ENCODE data around the gene OSBPL10.
"Not testable (repeated sequence)": the region's sequence is repeated elsewhere in the genome, so short reads cannot be mapped to it uniquely, and the experiment has no call there.

Gene OSBPL10

GRCh38 chr3:31981206-31982181 lies at the start of gene OSBPL10, which contains the start of gene ZNF860:
TSS of gene OSBPL10 (minus strand) at chr3:31981262. CDS start at chr3:31981179, 83 bp downstream.
TSS of gene ZNF860 (plus strand) at chr3:31981750. CDS start at chr3:31989080, 7,330 bp downstream.
- peak; percentile 58 for DNase-seq (ENCODE audit: low spot score)

DNA sequence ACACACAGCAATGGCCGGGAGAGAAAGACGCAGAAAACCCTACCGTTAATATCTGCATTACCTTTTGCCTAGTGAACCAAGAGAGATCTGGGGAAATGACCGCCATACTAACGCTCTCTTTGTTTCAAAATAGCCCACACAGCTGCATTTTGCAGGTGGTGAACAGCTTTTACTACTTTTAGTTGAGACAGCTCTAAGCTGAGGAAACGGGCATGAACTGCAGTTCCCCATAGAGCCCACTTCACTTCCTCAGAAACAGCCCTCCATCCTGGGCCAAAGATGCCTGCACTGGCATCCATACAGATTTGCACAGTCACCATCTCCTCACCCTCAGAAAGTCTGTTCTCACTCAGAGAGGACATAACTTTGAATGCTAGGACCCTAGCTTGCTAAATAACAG lies 45.5 kb upstream of the OSBPL10 start:
- no peak for DNase-seq (ENCODE audit: low spot score)

DNA sequence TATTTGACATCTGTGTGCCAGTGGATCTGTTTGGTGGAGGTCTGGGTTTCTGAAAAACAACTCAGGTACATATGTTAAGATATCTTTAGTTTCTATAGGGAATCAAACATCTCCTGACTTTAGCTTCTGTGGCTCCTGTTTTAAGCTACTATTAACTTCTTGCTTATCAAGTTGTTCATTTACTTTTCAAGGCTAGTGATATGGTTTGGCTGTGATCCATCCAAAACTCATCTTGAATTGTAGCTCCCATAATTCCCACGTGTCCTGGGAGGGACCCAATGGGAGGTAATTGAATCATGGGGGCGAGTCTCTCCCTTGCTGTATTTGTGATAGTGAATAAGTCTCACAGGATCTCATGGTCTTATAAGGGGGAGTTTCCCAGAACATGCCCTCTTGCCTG lies 41.9 kb upstream of the OSBPL10 start:
- no peak for DNase-seq (ENCODE audit: low spot score)

GRCh38 chr3:32021748-32022147 lies 40.7 kb upstream of the OSBPL10 start:
- DNase-seq (ENCODE audit: low spot score) = no peak

GRCh38 chr3:32021155-32021554 lies 40.1 kb upstream of the OSBPL10 start:
- DNase-seq (ENCODE audit: low spot score) = no peak

DNA sequence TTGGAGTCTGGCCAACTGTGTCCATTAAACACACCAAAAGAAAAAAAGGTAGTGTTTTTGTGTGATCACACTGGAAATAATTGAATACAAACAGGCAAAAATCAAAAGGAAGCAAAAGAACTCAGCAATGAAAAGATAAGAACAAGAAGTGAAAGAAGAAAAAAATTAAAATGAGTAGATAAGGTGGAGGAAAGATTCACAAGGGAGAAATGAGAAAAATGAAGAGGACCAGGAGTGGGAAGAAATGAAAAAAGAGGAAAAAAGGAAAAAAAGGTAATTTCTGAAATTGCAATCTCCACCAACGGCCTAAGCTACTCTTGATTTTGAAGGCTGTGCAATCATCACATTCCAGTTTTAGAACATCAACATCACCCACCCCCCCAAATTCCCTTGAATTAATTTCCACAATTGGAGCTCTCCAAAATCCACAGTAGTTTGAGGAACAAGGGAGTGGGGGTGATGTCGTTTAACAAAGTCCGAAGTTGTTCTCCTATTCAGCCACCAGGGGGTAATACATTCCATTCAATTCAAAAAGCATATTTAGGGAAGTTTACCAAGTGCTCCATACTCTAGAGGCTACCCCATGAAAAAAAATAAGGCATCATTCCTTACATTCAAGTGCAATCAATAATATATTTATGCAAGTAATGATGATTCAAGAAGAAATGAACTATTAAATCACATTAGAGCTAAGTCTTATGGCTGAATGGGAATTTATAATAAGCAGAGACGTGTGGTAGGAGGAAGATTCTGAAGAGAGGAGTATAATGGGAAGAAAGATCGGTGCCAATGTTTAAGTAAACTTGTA lies 37.9 kb upstream of the OSBPL10 start:
- peak; percentile 68 for DNase-seq (ENCODE audit: low spot score)

DNA sequence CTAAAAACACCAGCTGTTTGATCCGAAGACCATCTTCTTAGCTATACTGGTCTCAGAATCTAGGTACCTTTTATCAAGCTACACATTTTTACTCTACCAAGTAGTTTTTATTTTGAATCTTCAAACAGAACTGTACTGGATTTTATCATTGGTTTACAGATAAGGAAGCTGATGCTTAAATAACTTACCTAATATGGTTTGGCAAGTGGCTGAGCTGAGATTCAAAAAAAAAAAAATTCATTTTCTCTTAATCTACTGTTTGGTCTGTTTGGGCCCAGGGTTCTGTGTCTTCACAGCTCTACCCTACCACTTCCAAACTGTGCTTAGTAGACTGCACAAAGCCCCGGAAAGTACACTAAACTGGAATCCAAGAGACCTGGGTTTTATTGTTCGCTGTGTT lies 36.2 kb upstream of the OSBPL10 start:
- no peak for DNase-seq (ENCODE audit: low spot score)

DNA sequence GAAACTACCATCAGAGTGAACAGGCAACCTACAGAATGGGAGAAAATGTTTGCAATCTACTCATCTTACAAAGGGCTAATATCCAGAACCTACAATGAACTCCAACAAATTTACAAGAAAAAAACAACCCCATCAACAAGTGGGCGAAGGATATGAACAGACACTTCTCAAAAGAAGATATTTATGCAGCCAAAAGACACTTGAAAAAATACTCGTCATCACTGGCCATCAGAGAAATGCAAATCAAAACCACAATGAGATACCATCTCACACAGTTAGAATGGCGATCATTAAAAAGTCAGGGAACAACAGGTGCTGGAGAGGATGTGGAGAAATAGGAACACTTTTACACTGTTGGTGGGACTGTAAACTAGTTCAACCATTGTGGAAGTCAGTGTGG lies 34.6 kb upstream of the OSBPL10 start:
- DNase-seq (ENCODE audit: low spot score) = not testable (repeated sequence)

GRCh38 chr3:32010699-32011098 lies 29.6 kb upstream of the OSBPL10 start:
- not testable (repeated sequence) for DNase-seq (ENCODE audit: low spot score)

DNA sequence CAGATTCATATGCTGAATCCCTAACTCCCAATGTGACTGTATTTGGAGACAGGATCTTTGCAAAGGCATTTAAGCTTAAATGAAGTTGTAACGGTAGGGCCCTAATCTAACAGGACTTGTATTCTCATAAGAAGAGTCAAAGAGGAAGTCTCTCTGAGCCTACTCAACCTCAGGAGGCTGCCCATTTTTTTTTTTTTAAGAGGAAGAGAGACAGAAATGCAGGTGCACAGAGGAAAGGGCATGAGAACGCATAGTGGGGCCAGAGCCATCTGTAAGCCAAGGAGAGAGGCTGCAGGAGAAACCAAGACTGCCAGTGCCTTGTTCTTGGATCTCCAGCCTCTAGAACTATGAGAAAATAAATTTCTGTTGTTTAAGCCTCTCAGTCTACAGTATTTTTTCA lies 28.9 kb upstream of the OSBPL10 start:
- DNase-seq (ENCODE audit: low spot score) = no peak

DNA sequence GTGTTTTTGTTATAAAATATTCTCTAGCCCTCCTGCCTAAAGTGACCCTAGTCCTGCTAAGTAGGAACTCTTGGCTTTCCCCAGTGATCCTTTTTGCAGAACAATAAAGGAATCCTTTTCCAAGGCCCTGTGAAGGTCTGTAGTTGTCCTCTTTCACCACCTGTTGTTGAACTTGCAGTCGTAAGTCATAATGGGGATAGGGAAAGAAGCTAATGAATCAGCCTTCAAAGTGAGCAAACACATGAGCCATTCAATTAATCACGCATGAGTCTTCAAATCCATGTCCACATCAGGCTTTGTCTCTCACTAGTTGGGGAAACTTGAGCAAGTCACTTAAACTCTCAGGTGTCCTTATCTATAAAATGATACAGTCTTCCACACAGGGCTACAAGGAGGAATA lies 28.0 kb upstream of the OSBPL10 start:
- DNase-seq (ENCODE audit: low spot score) = no peak

- DNase-seq (ENCODE audit: low spot score) = no peak
These were observed 23.2 kb upstream of the OSBPL10 start for GRCh38 chr3:32004113-32004765.

DNA sequence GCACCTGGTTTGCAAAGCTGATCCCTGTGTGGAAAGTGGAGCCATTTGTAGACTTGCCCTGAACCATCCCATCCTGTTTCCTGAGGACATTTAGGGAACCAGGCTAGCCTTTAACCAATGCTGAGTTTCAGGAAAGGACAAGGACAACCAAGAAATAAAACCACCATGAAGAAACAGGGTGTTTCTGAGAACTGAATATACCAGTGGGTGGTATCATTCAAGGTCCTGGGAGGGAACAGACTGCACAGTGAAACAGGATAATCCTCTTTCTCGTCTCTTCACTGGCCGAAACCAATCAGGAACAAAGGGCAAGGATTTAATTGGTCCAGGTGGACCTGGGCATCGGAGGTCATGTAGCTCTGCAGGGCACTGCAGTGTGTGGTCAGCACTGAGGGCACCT lies 22.3 kb upstream of the OSBPL10 start:
- DNase-seq (ENCODE audit: low spot score) = no peak

DNA sequence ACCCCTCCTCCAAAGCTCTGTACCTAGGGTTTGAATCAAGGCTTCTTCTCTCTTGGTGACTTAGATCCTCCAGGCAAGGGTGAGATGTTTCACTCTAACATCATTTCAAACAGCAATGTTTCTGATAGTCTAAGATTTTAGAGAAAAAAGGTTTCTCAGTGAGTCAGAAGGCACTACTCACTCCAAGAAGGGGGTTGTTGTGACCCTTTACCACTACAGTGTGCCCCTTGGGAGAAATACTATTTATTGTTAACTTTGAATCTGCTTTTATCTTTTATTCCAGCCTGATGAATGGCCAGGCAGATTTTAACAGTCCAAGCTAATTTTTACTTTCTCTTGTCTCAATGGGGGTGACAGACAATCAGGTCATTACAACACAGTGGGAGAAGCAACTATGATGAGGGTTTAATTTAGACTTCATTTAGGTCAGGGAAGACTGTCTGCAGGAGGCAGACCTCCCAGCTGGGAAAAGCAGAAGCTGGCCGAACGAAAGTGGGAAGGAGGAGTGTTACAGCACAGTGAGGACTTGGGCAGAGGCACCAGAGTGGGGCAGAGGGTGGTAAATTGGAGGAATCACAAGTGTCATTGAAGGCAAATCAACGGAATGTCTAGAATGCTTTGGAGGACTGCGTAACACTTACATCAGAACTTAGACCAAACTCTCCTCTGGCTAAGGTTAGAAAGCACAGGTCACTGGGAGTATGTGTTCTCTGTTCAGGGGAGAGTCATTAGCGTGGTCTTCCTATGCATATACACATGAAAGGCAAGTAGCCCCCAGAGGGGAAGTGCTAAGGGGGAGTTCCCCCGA lies 21.7 kb upstream of the OSBPL10 start:
- DNase-seq (ENCODE audit: low spot score) = no peak

DNA sequence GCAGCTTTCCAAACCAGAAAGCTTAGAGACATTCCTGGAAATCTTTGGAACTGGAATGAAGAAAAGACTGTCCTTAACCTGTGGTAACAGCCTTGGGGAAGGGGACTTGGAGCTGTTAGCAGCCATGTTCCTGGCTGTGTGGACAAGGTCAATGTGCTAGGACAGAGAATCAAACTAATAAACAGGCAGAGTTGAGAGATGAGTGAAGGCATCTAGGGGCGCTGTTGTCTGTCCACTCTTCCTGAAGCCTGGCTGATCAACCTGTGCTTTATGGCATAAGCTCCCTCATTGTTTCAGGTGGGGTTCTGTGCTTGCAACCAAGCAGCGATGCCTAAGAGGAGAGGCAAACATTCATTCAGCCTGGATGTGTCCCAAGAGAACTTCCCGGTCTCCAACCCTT lies 19.8 kb upstream of the OSBPL10 start:
- DNase-seq (ENCODE audit: low spot score) = no peak

DNA sequence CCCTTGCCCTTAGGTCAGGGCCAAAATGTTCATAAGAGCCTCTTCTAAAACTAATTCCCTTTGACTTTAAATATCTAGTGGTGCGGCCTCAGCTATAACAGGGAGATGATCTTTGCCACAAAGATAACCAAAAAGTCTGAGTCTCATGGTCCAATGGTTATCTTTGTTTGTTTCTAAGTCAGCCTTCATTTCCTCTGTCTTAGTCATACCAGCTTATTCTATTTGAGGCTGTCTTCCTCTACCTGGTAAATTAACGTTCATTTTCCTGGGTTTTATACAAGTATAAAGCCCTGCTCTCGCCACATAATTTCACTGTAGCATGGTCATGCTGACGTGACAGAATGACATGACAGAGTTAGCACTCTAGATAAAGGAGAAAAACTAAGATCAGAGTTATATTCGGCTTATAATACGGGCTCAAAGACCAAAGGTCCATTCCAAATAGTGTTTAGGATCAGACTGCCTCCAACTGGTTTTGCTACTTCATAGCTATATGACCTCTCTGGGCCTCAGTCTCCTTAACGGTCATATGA lies 18.9 kb upstream of the OSBPL10 start:
- no peak for DNase-seq (ENCODE audit: low spot score)

- DNase-seq (ENCODE audit: low spot score) = no peak
These were observed 16.4 kb upstream of the OSBPL10 start for GRCh38 chr3:31997500-31997899.

DNA sequence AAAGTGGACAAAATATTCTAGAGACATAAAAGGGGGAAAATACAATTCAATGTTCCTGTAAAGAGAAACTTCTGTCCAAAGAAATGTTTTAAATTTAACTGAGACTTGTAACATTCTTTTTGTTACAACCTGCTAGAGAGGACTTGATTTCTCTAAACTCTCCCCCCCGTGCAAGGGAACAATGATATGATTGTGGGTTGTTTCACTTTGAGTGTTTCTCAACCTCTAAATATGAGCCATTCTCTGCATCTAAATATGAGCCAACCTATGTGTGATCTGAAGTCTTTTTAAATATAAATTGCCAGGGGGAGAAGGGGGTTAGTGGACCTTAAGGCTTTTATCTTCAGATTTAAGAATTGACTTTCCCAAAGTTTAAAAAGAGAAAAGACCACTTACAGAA lies 15.1 kb upstream of the OSBPL10 start:
- no peak for DNase-seq (ENCODE audit: low spot score)

DNA sequence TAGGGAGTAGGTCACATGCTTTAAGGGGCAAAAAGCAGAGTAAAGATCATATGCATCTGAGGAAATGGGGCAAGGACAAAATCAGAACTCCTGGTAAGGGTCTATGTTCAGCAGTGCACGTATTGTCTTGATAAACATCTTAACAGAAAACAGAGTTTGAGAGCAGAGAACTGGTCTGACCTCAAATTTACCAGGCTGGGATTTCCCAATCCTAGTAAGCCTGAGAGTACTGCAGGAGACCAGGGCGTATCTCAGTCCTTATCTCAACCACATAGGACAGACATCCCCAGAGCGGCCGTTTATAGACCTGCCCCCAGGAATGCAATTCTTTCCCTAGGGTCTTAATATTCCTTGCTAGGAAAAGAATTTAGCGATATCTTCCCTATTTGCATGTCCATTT lies 14.0 kb upstream of the OSBPL10 start:
- DNase-seq (ENCODE audit: low spot score) = not testable (repeated sequence)

DNA sequence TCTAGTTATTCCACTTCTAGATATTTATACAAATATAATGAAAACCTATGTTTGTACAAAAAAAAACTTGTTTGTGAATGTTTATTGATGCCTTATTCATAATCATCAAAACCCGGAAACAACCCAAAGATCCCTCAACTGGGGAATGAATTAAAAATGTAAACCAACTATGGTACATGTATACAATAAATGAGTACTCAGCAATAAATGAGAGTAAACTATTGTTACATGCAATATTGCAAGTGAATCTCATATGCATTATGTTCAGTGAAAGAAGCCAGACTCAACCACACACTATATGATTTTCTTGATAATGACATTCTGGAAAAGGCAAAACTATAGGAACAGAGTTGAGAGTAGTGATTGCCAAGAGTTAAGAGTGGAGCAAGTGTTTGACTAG lies 12.8 kb upstream of the OSBPL10 start:
- no peak for DNase-seq (ENCODE audit: low spot score)

DNA sequence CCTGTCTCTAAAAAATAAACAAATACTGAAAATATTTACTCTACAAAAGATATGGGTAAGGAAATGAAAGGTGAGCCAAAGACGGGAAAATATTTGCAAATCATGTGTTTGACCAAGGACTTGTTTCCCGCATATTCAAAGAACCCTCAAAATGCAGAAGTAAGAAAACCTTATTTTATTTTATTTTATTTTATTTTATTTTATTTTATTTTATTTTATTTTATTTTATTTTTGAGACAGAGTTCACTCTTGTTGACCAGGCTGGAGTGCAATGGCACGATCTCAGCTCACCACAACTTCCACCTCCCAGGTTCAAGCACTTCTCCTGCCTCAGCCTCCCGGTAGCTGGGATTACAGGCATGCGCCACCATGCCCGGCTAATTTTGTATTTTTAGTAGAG lies 11.9 kb upstream of the OSBPL10 start:
- DNase-seq (ENCODE audit: low spot score) = not testable (repeated sequence)

All from AG08395 (cell line).